Activated T-cell treated with anti-CD3 and anti-CD28 coated beads, Interleukin-2, amount 50 U/mL, for 24 hours (primary cell): ENCODE results near the gene UMPS.
"Not testable (repeated sequence)": the region's sequence is repeated elsewhere in the genome, so short reads cannot be mapped to it uniquely, and the experiment has no call there.

ENCODE experiments used
- DNase-seq: peaks from one replicate; pipeline ENCODE4 v3.0.0-alpha.2; 2020
- H3K27ac Mint-ChIP-seq: 2 replicates; pipeline ENCODE4 v1.8.0; 2020; ENCODE audit warnings: mild to moderate bottlenecking, mixed read lengths
- H3K27me3 Mint-ChIP-seq: 2 replicates; pipeline ENCODE4 v1.8.0; 2020; ENCODE audit warnings: mixed read lengths
- H3K36me3 Mint-ChIP-seq: 2 replicates; pipeline ENCODE4 v1.8.0; 2020; ENCODE audit warnings: low read depth, mixed read lengths
- H3K4me1 Mint-ChIP-seq: 2 replicates; pipeline ENCODE4 v1.8.0; 2020; ENCODE audit warnings: low read depth, mixed read lengths
- H3K4me3 Mint-ChIP-seq: 2 replicates; pipeline ENCODE4 v1.8.0; 2020; ENCODE audit warnings: mild to moderate bottlenecking, moderate library complexity, mixed read lengths
- H3K9me3 Mint-ChIP-seq: 2 replicates; pipeline ENCODE4 v1.8.0; 2020; ENCODE audit warnings: mixed read lengths

UMPS gene

GRCh38 chr3:124786511-124787241, 56.4 kb downstream of the UMPS start:
- Mint-ChIP-seq H3K36me3 (no peaks in the 10 kb centered on the region), H3K9me3 (no peaks in the 10 kb centered on the region), H3K4me3 (no peak overlapping the region), H3K4me1 (peaks cover 10% of the 10 kb centered on the region), H3K27ac (no peak overlapping the region), H3K27me3 (peaks cover 6% of the 10 kb centered on the region)
- DNase-seq: no peak

- H3K36me3 Mint-ChIP-seq: no peaks in the 10 kb centered on the region
- DNase-seq: no peak
- peaks cover 10% of the 10 kb centered on the region for H3K4me1 Mint-ChIP-seq
- no peak overlapping the region for H3K27ac Mint-ChIP-seq
- no peaks in the 10 kb centered on the region for H3K9me3 Mint-ChIP-seq
- H3K4me3 Mint-ChIP-seq: no peak overlapping the region
- H3K27me3 Mint-ChIP-seq: peaks cover 6% of the 10 kb centered on the region
Measured at GRCh38 chr3:124787476-124788195, 57.4 kb downstream of the UMPS start.

DNA sequence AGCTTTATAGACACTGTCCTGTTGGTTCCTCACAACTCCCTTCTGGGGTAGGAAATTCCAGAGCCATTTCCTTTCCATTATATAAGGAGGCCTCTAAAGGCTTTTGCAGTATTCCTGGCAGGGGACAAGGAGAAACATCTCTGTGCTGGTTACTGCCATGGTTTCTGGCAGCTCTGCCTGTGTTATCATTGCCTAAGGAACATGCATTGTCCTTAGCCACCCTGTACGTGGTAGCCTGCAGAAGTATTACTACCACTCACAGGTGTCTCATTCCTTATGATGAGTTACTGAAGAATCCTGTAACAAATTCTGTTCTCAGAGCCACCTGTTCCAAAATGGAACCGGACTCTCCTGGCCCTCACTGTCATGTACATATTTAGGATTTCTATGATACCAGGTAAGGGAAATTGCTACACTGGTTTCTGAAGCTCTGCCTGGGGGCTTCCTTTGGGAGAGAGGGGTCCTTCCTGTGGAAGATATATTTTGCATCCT, 58.0 kb downstream of the UMPS start:
- peaks cover 6% of the 10 kb centered on the region for H3K27me3 Mint-ChIP-seq
- DNase-seq: no peak
- no peaks in the 10 kb centered on the region for H3K36me3 Mint-ChIP-seq
- H3K4me1 Mint-ChIP-seq: peaks cover 10% of the 10 kb centered on the region
- no peaks in the 10 kb centered on the region for H3K9me3 Mint-ChIP-seq
- no peak overlapping the region for H3K4me3 Mint-ChIP-seq
- no peak overlapping the region for H3K27ac Mint-ChIP-seq

GRCh38 chr3:124789103-124789502, 58.9 kb downstream of the UMPS start:
- not testable (repeated sequence) for DNase-seq, H3K4me1 Mint-ChIP-seq, H3K9me3 Mint-ChIP-seq, H3K36me3 Mint-ChIP-seq, H3K27me3 Mint-ChIP-seq, H3K27ac Mint-ChIP-seq, H3K4me3 Mint-ChIP-seq

DNA sequence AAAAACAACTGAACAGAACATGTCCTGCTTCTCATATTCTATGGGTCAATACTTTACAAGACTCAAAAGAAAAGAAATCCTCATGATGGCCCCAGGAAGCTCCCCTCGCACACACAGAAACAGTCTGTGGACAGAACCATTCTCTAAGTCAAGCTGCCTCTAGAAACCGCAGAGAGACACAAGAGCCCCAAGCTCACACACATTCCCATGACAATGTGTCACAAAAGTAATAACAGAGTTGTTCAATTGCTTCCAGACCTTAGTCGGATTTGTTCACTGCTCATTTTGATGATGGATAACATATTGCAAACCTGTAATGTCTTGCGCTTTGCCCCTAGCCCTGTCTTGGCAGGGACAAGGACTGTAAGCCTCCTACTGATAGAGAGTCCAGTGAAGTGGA, 60.9 kb downstream of the UMPS start:
- no peaks in the 10 kb centered on the region for H3K36me3 Mint-ChIP-seq
- H3K4me3 Mint-ChIP-seq: no peak overlapping the region
- no peak overlapping the region for H3K27ac Mint-ChIP-seq
- DNase-seq: no peak
- peaks cover 10% of the 10 kb centered on the region for H3K4me1 Mint-ChIP-seq
- H3K27me3 Mint-ChIP-seq: peaks cover 9% of the 10 kb centered on the region
- H3K9me3 Mint-ChIP-seq: no peaks in the 10 kb centered on the region

GRCh38 chr3:124791639-124792151, 61.4 kb downstream of the UMPS start:
- DNase-seq: no peak
- H3K27me3 Mint-ChIP-seq: peaks cover 9% of the 10 kb centered on the region
- no peak overlapping the region for H3K27ac Mint-ChIP-seq
- peaks cover 9% of the 10 kb centered on the region for H3K4me1 Mint-ChIP-seq
- H3K36me3 Mint-ChIP-seq: no peaks in the 10 kb centered on the region
- no peak overlapping the region for H3K4me3 Mint-ChIP-seq
- H3K9me3 Mint-ChIP-seq: no peaks in the 10 kb centered on the region

- no peak for DNase-seq
- Mint-ChIP-seq H3K27ac (no peak overlapping the region), H3K9me3 (no peaks in the 10 kb centered on the region), H3K4me3 (no peak overlapping the region), H3K36me3 (no peaks in the 10 kb centered on the region), H3K27me3 (peaks cover 9% of the 10 kb centered on the region), H3K4me1 (peaks cover 4% of the 10 kb centered on the region)
Measured at GRCh38 chr3:124792341-124793040, 62.2 kb downstream of the UMPS start.

- peaks cover 9% of the 10 kb centered on the region for H3K27me3 Mint-ChIP-seq
- H3K36me3 Mint-ChIP-seq: no peaks in the 10 kb centered on the region
Measured at GRCh38 chr3:124793054-124793739, 62.9 kb downstream of the UMPS start.

DNA sequence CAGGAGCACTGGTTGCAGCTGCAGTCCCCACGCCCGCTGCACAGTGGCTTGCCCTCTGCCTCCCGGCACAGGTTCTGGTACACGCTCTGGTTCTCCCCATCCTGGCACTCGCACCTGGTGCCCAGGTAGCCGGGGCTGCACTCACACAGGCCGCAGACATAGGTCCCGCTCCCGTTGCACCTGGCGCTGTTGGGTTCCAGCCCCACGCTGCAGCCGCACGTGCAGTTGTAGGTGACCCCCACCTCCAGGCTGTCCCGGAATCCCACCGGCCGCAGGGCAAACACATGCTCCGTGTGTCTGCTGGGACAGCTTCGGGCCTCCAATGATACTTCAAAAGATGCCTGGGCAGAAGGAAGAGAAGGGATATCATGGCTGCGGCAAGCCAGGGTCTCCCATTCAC, 66.2 kb downstream of the UMPS start:
- Mint-ChIP-seq H3K4me3 (no peak overlapping the region), H3K4me1 (peaks cover 1% of the 10 kb centered on the region), H3K27me3 (peaks cover 3% of the 10 kb centered on the region), H3K27ac (no peak overlapping the region), H3K9me3 (no peaks in the 10 kb centered on the region), H3K36me3 (no peaks in the 10 kb centered on the region)
- DNase-seq: no peak

More at GRCh38 chr3:124793054-124793739, 62.9 kb downstream of the UMPS start:
- Mint-ChIP-seq H3K4me3 (no peak overlapping the region), H3K4me1 (peaks cover 4% of the 10 kb centered on the region), H3K9me3 (no peaks in the 10 kb centered on the region), H3K27ac (no peak overlapping the region)
- DNase-seq: no peak

- Mint-ChIP-seq H3K9me3 (no peaks in the 10 kb centered on the region), H3K36me3 (no peaks in the 10 kb centered on the region), H3K4me3 (no peak overlapping the region), H3K27me3 (peaks cover 2% of the 10 kb centered on the region), H3K4me1 (no peaks in the 10 kb centered on the region), H3K27ac (no peak overlapping the region)
- no peak for DNase-seq
Measured at GRCh38 chr3:124797426-124797945, 67.2 kb downstream of the UMPS start.
